ENCODE results near the gene CLEC2L.

The CLEC2L gene

GRCh38 chr7:139559364-139560105 is 36.0 kb downstream of the CLEC2L start:
- DNase-seq: no peak

- DNase-seq: no peak
These were observed 36.7 kb downstream of the CLEC2L start for GRCh38 chr7:139560199-139560598.

- DNase-seq: no peak
These were observed 37.2 kb downstream of the CLEC2L start for GRCh38 chr7:139560678-139561077.

- no peak for DNase-seq
These were observed 39.0 kb downstream of the CLEC2L start for GRCh38 chr7:139562491-139562890.

- DNase-seq: no peak
These were observed 39.6 kb downstream of the CLEC2L start for GRCh38 chr7:139562961-139563565.

GRCh38 chr7:139563856-139564255 is 40.4 kb downstream of the CLEC2L start:
- no peak for DNase-seq

GRCh38 chr7:139566075-139566474 is 42.6 kb downstream of the CLEC2L start:
- no peak for DNase-seq

GRCh38 chr7:139566736-139567646 is 43.5 kb downstream of the CLEC2L start:
- DNase-seq: no peak

- no peak for DNase-seq
These were observed 44.3 kb downstream of the CLEC2L start for GRCh38 chr7:139567647-139568345.

GRCh38 chr7:139568346-139568675 is 44.8 kb downstream of the CLEC2L start:
- DNase-seq: no peak

- no peak for DNase-seq
These were observed 45.5 kb downstream of the CLEC2L start for GRCh38 chr7:139568813-139569490.

GRCh38 chr7:139570119-139570518 is 46.6 kb downstream of the CLEC2L start:
- no peak for DNase-seq

- DNase-seq: no peak
These were observed 47.1 kb downstream of the CLEC2L start for GRCh38 chr7:139570626-139571025.

- DNase-seq: no peak
These were observed 47.7 kb downstream of the CLEC2L start for GRCh38 chr7:139571190-139571589.

GRCh38 chr7:139571651-139572050 is 48.2 kb downstream of the CLEC2L start:
- no peak for DNase-seq

- DNase-seq: no peak
These were observed 48.6 kb downstream of the CLEC2L start for GRCh38 chr7:139572071-139572470.

- DNase-seq: no peak
These were observed 49.4 kb downstream of the CLEC2L start for GRCh38 chr7:139572704-139573385.

GRCh38 chr7:139573871-139574270 is 50.4 kb downstream of the CLEC2L start:
- DNase-seq: no peak

- DNase-seq: no peak
These were observed 51.3 kb downstream of the CLEC2L start for GRCh38 chr7:139574618-139575337.

- DNase-seq: no peak
These were observed 51.8 kb downstream of the CLEC2L start for GRCh38 chr7:139575338-139575680.
